CD4-positive, alpha-beta memory T cell (primary cell): ENCODE measurements around the gene COL20A1. TPM values are rescaled to one million over a fixed set of nuclear protein-coding genes. Genes with fewer than 3 reads are reported as not detected.

Experiments used
- CTCF ChIA-PET: fragments of 350-600 bp; sonication (Branson Sonifier 250); formaldehyde crosslinking; loops from one replicate; lab custom pipeline; 2021; ENCODE audit warnings: inconsistent platforms; ENCODE audit not compliant: partially characterized antibody; lab: Charles Lee
- POLR2A ChIA-PET: fragments of 350-600 bp; sonication (Branson Sonifier 250); formaldehyde crosslinking; loops from one replicate; lab custom pipeline; 2021; ENCODE audit not compliant: partially characterized antibody; lab: Charles Lee
- DNase-seq, 5 donors: peaks; one replicate each; pipeline versions ENCODE4 v3.0.0 to v3.0.0-alpha.2; 2020 to 2022; ENCODE audit warnings: mixed read lengths in 1 of 5
- H3K27ac ChIP-seq: one replicate; pipeline ENCODE4 v1.7.0; 2013; ENCODE audit warnings: low read depth, low read length
- H3K27me3 ChIP-seq: 2 replicates; pipeline ENCODE4 v1.7.0; 2013; ENCODE audit warnings: mild to moderate bottlenecking, low read length, moderate library complexity; ENCODE audit not compliant: insufficient read depth
- H3K36me3 ChIP-seq: 2 replicates; pipeline ENCODE4 v1.7.0; 2013; ENCODE audit warnings: mild to moderate bottlenecking, low read length, moderate library complexity; ENCODE audit not compliant: insufficient read depth
- H3K4me1 ChIP-seq: 2 replicates; pipeline ENCODE4 v1.7.0; 2013; ENCODE audit warnings: mild to moderate bottlenecking, low read length, moderate library complexity; ENCODE audit not compliant: insufficient read depth
- H3K4me3 ChIP-seq, 2 donors: one replicate each; pipeline ENCODE4 v1.7.0; 2013; ENCODE audit warnings: low read length in 2 of 2, mild to moderate bottlenecking in 1 of 2
- H3K9me3 ChIP-seq, 2 donors: one replicate each; pipeline ENCODE4 v1.7.0; 2013; ENCODE audit warnings: low read length in 2 of 2, control low read depth in 1 of 2; ENCODE audit not compliant: control insufficient read depth in 1 of 2
- H3K27ac Mint-ChIP-seq, 7 donors: one replicate each; pipeline ENCODE4 v1.8.0; 2020 to 2021; ENCODE audit warnings: mixed read lengths in 7 of 7, mild to moderate bottlenecking in 6 of 7, inconsistent platforms in 3 of 7, moderate library complexity in 3 of 7
- H3K27me3 Mint-ChIP-seq, 2 donors: one replicate each; pipeline ENCODE4 v1.8.0; 2020 to 2021; ENCODE audit warnings: mixed read lengths in 2 of 2
- H3K36me3 Mint-ChIP-seq, 2 donors: one replicate each; pipeline ENCODE4 v1.8.0; 2020 to 2021; ENCODE audit warnings: mixed read lengths in 2 of 2, inconsistent platforms in 1 of 2, mild to moderate bottlenecking in 1 of 2
- H3K4me1 Mint-ChIP-seq, 4 donors: one replicate each; pipeline ENCODE4 v1.8.0; 2020 to 2021; ENCODE audit warnings: mixed read lengths in 4 of 4, mild to moderate bottlenecking in 1 of 4
- H3K4me3 Mint-ChIP-seq, 8 donors: one replicate each; pipeline ENCODE4 v1.8.0; 2020 to 2021; ENCODE audit warnings: mixed read lengths in 8 of 8, mild to moderate bottlenecking in 7 of 8, moderate library complexity in 6 of 8, inconsistent platforms in 3 of 8
- H3K9me3 Mint-ChIP-seq, 8 donors: one replicate each; pipeline ENCODE4 v1.8.0; 2020 to 2021; ENCODE audit warnings: mixed read lengths in 8 of 8, mild to moderate bottlenecking in 5 of 8, inconsistent platforms in 3 of 8, moderate library complexity in 1 of 8
- intact Hi-C: fragments of 100-400 bp; cut with micrococcal nuclease; formaldehyde crosslinking; loops from one replicate; pipeline ENCODE4 v1.15.1; 2023
- polyA plus RNA-seq, 2 donors: library from polyadenylated mRNA; unstranded; fragments of 300-500 nt; fragmentation: Illumina TruSeq; gene quantifications; one replicate each; pipeline ENCODE4 v1.2.3, GENCODE V29; 2021
- total RNA-seq, 2 experiments: library from RNA; stranded (reverse); gene quantifications; one replicate each; pipeline ENCODE4 v1.2.3, GENCODE V29; 2021

Gene COL20A1
- total and polyA plus RNA-seq, 4 experiments from 2014 or later, result 0.11 TPM; not detected in 3

- ChIA-PET POLR2A (no interaction called here), CTCF (interaction anchor here (1.2 to 1.5 kb wide), 4 partner anchors 10 to 72 kb away, joined by 3 to 6 read pairs (median 4); no protein-coding TSS in a partner anchor)
- H3K27ac Mint-ChIP-seq, result no peak overlapping the region
- H3K36me3 Mint-ChIP-seq, result no peaks in the 10 kb centered on the region
- Histone ChIP-seq H3K9me3 (no peaks in the 10 kb centered on the region), H3K4me3 (no peak overlapping the region), H3K4me1 (no peaks in the 10 kb centered on the region), H3K27ac (no peak overlapping the region), H3K36me3 (no peaks in the 10 kb centered on the region), H3K27me3 (no peaks in the 10 kb centered on the region)
- DNase-seq, result no peak
- intact Hi-C loops, result no loop called here
- no peak overlapping the region for H3K4me3 Mint-ChIP-seq
- no peaks in the 10 kb centered on the region for H3K9me3 Mint-ChIP-seq
- H3K27me3 Mint-ChIP-seq, result peaks cover 0 to 2% of the 10 kb centered on the region in 2 donors
- no peaks in the 10 kb centered on the region for H3K4me1 Mint-ChIP-seq
Observed at GRCh38 chr20:63310265-63310991, 17.4 kb downstream of the COL20A1 start.

DNA sequence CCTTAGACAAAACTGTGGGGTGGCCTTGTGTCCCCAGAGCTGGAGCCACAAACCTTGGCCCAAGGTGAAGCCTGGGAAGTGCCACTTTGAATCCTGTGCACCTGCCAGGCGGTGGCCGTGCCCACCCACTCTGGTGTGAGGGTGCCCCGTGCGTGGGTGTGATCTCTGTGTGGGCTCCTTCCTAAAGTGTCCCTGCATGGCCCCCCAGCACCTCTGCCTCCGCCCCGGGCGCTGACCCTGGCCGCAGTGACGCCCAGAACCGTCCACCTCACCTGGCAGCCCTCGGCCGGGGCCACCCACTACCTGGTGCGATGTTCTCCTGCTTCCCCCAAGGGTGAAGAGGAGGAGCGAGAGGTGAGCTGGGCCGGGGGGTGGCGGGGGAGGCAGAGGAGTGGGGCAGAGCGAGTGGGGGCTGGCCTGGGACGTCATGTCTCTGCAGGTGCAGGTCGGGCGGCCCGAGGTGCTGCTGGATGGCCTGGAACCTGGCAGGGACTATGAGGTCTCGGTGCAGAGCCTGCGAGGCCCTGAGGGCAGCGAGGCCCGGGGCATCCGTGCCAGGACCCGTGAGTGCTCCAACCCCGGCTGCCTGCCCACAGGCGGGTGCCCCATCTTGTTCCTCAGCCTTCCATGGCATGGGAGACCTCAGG, 18.3 kb downstream of the COL20A1 start:
- H3K36me3 ChIP-seq, result no peaks in the 10 kb centered on the region
- no peak overlapping the region for H3K27ac ChIP-seq
- Mint-ChIP-seq H3K36me3 (no peaks in the 10 kb centered on the region), H3K27me3 (peaks cover 2% of the 10 kb centered on the region in 2 donors), H3K27ac (no peak overlapping the region), H3K9me3 (no peaks in the 10 kb centered on the region), H3K4me3 (no peak overlapping the region), H3K4me1 (no peaks in the 10 kb centered on the region)
- H3K27me3 ChIP-seq, result no peaks in the 10 kb centered on the region
- no peaks in the 10 kb centered on the region for H3K9me3 ChIP-seq
- intact Hi-C loops, result no loop called here
- H3K4me3 ChIP-seq, result no peak overlapping the region
- no peaks in the 10 kb centered on the region for H3K4me1 ChIP-seq
- ChIA-PET POLR2A (no interaction called here), CTCF (interaction anchor here (1.2 kb wide), 1 partner anchor 71 kb away, joined by 6 read pairs; no protein-coding TSS in a partner anchor)
- peak in 1 of 5 donors; percentile 30 for DNase-seq

DNA sequence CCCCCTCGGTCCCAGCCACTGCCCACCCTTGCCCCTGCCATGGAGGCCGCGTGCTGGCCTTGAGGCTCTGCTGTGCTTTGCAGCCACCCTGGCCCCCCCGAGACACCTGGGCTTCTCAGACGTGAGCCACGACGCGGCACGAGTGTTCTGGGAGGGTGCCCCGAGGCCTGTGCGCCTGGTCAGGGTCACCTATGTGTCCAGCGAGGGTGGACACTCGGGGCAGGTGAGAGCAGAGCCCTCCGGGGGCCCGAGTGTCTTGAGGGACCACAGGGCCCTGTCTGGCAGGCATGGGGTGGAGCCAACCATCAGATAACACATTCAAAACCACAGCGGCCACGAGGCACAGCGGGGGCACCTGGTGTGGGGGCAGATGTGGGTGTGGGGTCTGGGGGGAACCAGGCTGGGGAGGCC, 18.9 kb downstream of the COL20A1 start:
- no peak overlapping the region for H3K4me3 Mint-ChIP-seq
- H3K36me3 Mint-ChIP-seq, result no peaks in the 10 kb centered on the region
- Histone ChIP-seq H3K27me3 (no peaks in the 10 kb centered on the region), H3K4me3 (no peak overlapping the region), H3K27ac (no peak overlapping the region), H3K9me3 (no peaks in the 10 kb centered on the region), H3K4me1 (no peaks in the 10 kb centered on the region), H3K36me3 (no peaks in the 10 kb centered on the region)
- intact Hi-C loops, result no loop called here
- DNase-seq, result peak in 1 of 5 donors; percentile 26
- ChIA-PET CTCF (no interaction called here), POLR2A (no interaction called here)
- peaks cover 2% of the 10 kb centered on the region in 2 donors for H3K27me3 Mint-ChIP-seq
- H3K9me3 Mint-ChIP-seq, result no peaks in the 10 kb centered on the region
- no peak overlapping the region for H3K27ac Mint-ChIP-seq
- no peaks in the 10 kb centered on the region for H3K4me1 Mint-ChIP-seq

GRCh38 chr20:63312273-63312672, 19.3 kb downstream of the COL20A1 start:
- Mint-ChIP-seq H3K36me3 (no peaks in the 10 kb centered on the region), H3K27ac (no peak overlapping the region), H3K4me1 (no peaks in the 10 kb centered on the region), H3K4me3 (no peak overlapping the region), H3K27me3 (peaks cover 2% of the 10 kb centered on the region in 2 donors), H3K9me3 (no peaks in the 10 kb centered on the region)
- Histone ChIP-seq H3K9me3 (no peaks in the 10 kb centered on the region), H3K36me3 (no peaks in the 10 kb centered on the region), H3K4me1 (no peaks in the 10 kb centered on the region), H3K4me3 (no peak overlapping the region), H3K27ac (no peak overlapping the region), H3K27me3 (no peaks in the 10 kb centered on the region)
- CTCF ChIA-PET, result no interaction called here
- intact Hi-C loops, result no loop called here
- POLR2A ChIA-PET, result no interaction called here
- peak in 1 of 5 donors; percentile 25 for DNase-seq

DNA sequence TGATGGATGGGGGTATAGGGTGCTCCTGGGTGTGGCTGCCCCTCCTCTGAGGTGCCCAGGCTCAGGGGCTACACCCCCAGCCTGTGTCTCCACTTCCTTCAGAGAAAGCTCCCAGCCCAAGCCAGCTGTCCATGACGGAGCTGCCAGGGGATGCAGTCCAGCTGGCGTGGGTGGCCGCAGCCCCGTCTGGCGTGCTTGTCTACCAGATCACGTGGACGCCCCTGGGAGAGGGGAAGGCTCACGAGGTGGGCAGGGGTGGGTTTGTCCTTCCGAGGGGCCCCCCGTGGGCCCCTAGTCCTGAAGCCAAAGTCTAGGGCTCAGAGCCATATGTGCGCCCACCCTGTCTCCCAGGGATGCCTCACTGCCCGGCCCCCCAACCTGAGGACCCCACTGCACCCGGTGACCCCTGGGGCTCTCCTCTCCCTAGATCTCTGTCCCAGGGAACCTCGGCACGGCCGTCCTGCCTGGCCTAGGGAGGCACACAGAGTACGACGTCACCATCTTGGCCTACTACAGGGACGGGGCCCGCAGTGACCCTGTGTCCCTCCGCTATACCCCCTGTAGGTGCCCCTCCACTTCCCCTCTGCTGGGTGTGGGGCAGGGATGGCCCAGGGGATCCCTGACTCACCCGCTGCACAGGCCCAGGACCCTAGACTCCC, 19.8 kb downstream of the COL20A1 start:
- H3K4me3 Mint-ChIP-seq, result no peak overlapping the region
- no peak for DNase-seq
- H3K36me3 Mint-ChIP-seq, result no peaks in the 10 kb centered on the region
- H3K36me3 ChIP-seq, result no peaks in the 10 kb centered on the region
- CTCF ChIA-PET, result no interaction called here
- no peaks in the 10 kb centered on the region for H3K4me1 ChIP-seq
- H3K27me3 ChIP-seq, result no peaks in the 10 kb centered on the region
- POLR2A ChIA-PET, result no interaction called here
- H3K4me3 ChIP-seq, result no peak overlapping the region
- peaks cover 2% of the 10 kb centered on the region in 2 donors for H3K27me3 Mint-ChIP-seq
- no peak overlapping the region for H3K27ac Mint-ChIP-seq
- H3K27ac ChIP-seq, result no peak overlapping the region
- no peaks in the 10 kb centered on the region for H3K9me3 ChIP-seq
- H3K4me1 Mint-ChIP-seq, result no peaks in the 10 kb centered on the region
- intact Hi-C loops, result no loop called here
- H3K9me3 Mint-ChIP-seq, result no peaks in the 10 kb centered on the region

DNA sequence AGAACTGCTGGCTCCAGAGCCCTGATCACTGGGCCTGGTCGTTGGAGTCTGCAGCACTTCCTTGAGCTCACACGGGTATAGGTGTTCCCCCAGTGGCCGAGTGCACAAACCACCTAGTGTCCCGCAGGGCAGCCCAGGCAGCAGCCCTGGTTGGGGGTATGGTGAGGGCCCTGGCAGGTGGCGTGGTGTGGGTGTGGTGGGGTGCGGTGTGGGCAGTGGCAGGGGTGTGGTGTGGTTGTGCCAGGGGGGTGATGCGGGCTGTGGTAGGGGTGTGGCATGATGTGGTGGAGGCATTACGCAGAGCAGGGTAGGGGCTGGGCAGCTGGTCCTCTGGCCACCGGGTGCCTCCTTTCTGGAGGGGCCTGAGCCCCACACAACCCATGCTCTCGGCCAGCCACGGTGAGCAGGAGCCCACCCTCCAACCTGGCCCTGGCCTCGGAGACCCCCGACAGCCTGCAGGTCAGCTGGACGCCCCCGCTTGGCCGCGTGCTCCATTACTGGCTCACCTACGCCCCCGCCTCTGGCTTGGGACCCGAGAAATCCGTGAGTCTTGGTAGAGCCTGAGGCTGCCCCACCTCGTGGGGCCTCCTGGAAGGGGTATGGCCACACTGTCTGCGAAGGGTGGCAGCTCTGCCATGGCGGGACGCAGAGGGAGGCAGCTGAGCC, 20.5 kb downstream of the COL20A1 start:
- no peaks in the 10 kb centered on the region for H3K36me3 ChIP-seq
- Mint-ChIP-seq H3K4me3 (no peak overlapping the region), H3K9me3 (no peaks in the 10 kb centered on the region), H3K4me1 (no peaks in the 10 kb centered on the region), H3K27me3 (peaks cover 2% of the 10 kb centered on the region in 2 donors), H3K27ac (no peak overlapping the region), H3K36me3 (no peaks in the 10 kb centered on the region)
- H3K27me3 ChIP-seq, result no peaks in the 10 kb centered on the region
- no peak overlapping the region for H3K27ac ChIP-seq
- intact Hi-C loops, result no loop called here
- ChIA-PET CTCF (no interaction called here), POLR2A (no interaction called here)
- H3K9me3 ChIP-seq, result no peaks in the 10 kb centered on the region
- no peaks in the 10 kb centered on the region for H3K4me1 ChIP-seq
- H3K4me3 ChIP-seq, result no peak overlapping the region
- peak in 1 of 5 donors; percentile 15 for DNase-seq

DNA sequence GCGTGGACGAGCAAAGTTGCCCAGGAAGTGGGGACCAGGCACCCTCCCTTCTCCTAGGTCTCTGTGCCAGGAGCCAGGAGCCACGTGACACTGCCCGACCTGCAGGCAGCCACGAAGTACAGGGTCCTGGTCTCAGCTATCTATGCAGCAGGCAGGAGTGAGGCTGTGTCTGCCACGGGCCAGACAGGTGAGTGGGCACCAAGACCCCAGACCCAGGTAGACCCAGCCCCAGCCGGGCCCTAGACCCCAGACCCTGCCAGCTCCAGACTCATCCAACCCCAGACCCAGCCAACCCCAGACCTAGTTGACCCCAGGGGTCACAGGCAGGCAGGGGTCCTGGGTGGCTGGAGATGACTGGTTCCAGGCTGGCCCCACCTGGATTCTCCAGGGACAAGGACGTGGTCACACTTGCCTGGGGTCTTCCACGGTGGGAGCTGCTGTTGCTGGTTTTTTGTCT, 21.1 kb downstream of the COL20A1 start:
- no peaks in the 10 kb centered on the region for H3K9me3 Mint-ChIP-seq
- no peak for DNase-seq
- intact Hi-C loops, result no loop called here

More for the DNA sequence above, 21.1 kb downstream of the COL20A1 start:
- Mint-ChIP-seq H3K4me3 (no peak overlapping the region), H3K27me3 (peaks cover 2% of the 10 kb centered on the region in 2 donors), H3K4me1 (no peaks in the 10 kb centered on the region), H3K27ac (no peak overlapping the region), H3K36me3 (no peaks in the 10 kb centered on the region)
- Histone ChIP-seq H3K4me1 (no peaks in the 10 kb centered on the region), H3K27me3 (no peaks in the 10 kb centered on the region), H3K36me3 (no peaks in the 10 kb centered on the region), H3K9me3 (no peaks in the 10 kb centered on the region), H3K4me3 (no peak overlapping the region), H3K27ac (no peak overlapping the region)
- POLR2A ChIA-PET, result no interaction called here
- CTCF ChIA-PET, result no interaction called here
